HG03196 (cell line): Measurements from ENCODE around the gene HOXC5.
A peak's percentile ranks its signal among the peaks of the same experiment; 100 is the strongest.

ENCODE experiments used
- ATAC-seq: cut with Tn5 transposase; IDR thresholded peaks from one replicate; pipeline ENCODE4 v1.9.1; 2021; ENCODE audit not compliant: unreplicated experiment

The HOXC5 gene

DNA sequence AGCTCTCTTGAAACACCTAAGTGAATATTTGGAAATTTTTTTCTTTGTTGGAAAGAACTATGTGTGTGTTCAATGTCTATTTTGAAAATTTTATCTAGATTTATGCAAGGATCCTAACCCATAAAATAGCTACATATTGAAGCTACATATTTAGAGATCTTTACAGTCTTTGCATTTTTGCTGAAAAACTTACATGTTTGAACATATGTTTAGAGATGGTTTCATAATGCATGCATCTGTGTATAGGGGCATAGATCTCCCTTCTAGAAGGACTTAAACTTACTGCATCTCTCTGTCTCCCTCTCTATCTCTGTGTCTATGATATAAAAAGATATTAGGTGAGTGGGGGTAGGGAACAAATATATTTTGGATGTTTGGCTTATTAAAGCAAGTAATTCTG lies 12.6 kb downstream of the HOXC5 start:
- no peak for ATAC-seq

DNA sequence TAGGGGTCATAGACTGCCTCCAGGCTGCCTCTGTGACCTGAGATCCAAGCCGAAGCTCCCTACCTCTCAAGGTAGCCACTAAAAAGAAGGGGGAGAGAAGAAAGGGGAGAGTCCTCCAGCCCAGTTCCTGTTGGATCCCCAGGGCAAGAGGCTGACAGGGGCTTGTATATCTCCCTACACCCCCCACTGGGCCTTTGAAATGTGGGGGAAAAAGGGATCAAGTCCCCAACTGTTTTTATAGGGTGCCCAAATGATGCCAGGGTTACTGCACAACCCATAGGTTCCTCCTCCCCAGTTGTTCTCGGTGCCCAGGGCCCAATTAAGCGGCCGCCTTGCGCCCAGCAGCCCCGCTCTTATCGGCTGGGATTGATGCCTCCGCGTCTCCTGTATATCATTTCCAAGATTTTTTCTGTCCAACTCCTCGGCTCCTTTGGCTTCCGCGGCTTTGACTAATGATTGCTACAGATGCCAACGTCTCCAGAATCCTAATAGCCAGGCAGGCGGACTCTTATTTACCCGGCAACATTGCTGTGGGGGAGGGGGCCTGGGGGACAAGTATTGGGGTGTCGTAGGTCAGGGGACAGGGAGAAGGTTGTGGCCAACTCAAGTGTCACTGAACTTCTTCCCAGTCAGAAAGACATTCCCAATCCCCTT lies 13.1 kb downstream of the HOXC5 start:
- no peak for ATAC-seq

DNA sequence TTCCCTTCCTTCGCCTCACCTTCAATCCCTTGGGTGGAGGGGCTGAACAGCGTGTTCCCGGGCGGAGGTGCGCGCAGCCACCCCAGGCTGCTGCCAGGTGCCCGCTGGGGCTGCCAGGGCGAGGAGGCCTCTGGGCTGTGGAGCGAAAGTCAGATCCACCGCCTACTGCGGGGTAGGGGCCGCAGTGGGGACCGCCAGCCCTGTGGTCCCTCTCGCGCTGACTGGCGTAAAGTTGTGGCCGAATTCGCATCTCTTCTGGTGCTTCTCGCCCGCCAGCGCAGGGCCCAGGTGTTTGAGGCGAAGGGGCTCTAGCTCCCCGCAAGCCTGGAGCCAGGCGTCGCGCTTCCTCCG lies 13.9 kb downstream of the HOXC5 start:
- no peak for ATAC-seq

DNA sequence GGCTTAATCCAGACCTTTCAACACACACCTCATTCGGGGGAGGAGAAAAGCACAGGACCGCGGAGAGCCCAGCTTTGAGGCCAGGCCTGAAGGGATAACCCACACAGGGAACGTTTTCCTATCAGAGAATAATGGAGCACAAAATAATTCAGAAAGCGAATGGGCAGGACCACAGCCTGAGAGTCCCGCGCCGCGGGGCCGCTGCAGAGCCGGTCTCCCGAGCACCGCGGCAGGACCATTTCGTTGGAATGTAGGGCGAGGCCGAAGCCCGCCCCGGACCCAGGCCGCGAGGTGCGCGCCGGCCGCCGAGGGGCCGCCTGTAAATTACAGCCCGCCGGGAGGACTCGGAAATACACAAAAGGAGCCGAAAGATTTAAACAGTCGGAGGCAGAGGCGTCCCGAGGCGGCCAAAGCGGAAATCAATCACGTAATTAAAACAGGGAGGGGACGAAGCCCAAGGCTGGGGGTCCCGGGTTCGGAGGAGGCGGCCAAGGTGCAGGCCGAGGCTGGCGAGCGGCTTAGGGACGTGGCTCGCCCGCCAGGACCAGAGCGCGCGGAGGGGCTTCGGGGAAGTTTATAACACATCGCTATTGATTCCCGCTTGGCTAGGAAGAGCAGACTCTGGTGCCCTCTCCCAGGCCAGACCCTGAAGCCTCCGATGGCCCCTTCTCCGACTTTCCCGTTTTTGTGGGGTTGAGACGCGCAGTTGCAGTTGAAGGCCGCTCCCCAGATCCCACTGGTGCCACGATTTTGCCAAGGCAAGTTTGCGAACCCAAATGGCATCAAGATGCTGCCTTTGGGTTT lies 14.5 kb downstream of the HOXC5 start:
- no peak for ATAC-seq

DNA sequence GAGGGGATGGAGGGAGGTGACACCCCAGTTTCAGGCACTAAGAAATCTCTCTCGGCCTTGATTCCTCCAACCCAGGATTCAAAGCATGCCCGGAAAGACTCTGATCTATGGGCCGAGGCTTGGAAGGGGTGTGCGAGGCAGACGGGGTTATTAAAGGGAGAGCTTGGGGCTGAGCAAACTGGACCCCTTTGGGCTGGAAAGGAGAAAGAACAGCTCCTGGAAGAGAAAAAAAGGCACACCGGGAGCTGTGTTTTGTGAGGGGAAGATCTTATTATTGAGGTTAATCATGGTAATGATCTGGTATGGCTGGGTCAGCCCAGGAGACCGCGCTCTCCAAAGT lies 15.1 kb downstream of the HOXC5 start:
- no peak for ATAC-seq

DNA sequence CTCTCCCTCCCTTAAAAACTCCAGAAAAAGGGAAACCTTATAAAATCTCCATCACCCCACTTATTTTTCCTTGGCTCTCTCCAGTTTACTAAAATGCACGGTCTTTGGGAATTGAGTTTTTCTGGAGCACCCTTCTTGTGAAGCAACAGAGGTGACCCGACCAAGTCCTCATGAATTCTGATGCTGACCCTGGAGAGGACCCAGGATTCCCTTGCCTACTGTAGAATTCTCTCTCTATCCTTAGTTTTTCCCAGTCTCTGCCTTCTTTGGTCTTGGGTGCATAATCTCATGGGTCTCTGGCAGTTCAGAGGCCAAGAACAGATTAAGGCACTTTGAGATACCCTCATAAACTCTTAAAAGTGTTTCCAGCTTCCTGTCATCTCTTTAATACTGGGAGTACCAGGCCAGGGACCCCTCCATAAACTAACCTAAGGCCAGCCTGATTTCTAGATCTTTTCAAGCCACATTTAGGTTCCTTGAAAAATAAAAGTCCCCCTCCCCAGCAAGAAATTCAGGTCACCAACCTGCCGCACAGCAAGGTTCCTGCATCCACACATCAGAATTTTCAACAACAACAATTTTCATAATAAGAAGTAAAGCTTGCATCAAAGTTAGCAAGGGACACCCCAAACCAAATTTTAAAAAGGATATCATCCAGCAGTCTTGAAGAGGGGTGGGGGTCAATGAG lies 15.7 kb downstream of the HOXC5 start:
- ATAC-seq, result no peak

DNA sequence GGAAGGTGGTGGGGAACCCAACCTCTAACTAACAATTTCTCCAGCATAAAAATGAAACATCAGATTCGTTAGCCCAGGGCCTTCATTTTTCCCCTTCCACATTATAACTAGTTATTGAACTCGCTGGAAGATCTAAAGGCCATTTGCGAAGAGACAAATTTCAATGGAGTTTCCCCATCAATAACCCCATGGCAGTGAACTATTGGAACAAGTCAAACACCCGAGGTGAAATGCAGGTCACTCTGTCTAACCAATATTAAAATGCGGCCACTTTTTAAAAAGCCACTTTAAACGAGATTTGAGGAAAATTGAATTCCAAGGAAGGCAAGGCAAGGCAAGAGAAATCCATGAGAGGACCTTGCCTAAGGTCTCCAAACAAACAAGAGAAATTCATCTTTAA lies 16.3 kb downstream of the HOXC5 start:
- no peak for ATAC-seq

DNA sequence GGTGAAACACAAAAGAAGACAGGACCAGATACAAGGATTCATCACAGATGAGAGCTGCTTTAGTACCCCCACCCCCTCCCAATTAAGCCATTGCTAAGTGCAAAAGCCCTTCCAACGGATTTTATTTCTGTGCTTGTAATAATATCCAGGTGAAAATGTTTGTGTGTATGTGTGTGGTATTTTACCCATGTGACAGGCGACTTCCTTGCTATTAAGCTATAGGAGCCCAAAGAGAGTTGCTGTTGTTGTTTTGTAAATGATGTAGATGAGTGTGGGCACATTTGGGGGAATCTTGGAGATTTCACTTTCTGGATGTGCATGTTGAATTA lies 17.6 kb downstream of the HOXC5 start:
- no peak for ATAC-seq

DNA sequence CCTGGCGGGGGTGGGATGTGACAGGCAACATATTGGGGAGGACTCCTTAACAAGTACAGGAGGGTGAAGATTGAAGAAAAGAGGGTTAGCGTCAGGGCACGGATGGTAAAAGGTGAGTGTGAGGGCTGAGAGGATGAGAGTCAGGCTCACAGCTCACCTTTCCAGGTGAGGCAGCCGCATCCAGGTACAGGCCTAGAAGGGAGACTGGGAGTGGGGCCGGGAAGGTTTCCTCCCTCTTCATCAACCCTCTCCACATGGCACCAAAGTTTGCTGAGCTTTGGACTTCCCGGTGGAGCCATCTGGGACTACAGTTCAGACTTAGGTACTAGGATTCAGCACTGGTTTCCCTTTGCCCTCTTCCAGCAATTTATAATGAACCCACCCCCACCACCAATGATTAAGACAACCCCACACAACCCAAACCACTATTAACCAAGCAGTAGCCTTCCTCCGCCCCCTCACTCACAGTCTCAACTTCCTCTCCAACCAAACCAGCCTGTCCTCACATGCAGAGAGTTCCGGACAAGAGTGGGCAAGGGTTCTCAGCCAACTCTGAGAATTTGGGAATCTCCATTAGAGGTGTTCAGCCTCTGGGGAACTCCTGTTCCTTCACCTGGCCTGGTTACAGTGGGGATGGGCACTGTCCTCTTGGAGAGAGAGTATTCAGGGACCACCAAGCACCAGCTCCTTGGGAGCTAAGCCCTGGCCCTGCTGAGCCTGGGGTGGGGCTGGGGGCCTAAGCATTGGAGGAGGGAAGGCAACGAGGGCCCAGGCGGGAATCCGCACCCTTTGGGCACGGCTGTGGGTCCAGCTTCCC lies 18.4 kb downstream of the HOXC5 start:
- ATAC-seq, result no peak

DNA sequence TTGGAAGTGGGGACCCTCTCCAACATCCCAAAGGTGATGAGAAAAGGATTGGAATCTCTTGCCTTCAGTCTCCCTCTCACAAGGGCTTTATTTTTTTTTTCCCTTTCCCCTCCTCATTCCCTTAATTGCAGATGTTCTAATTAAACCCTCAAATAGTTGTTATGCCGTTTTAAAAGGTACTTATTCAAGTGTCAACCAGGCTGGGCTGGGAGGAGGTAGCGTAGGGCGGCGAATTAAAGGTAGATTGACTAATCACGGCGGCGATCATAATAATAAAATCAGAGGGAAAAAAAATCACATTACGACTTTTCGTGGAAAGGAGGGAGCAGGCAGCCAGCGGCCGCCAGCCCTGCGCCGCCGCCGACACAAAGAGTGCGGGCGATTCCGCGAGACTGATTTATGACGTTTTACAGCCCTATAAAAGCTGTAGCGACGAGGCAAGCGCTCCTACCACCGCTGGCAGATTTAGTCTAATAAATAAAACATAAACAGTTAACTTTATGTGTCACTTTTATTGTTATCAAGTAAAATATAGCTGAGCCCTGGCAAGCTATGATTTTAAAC lies 19.1 kb downstream of the HOXC5 start:
- ATAC-seq, result no peak

DNA sequence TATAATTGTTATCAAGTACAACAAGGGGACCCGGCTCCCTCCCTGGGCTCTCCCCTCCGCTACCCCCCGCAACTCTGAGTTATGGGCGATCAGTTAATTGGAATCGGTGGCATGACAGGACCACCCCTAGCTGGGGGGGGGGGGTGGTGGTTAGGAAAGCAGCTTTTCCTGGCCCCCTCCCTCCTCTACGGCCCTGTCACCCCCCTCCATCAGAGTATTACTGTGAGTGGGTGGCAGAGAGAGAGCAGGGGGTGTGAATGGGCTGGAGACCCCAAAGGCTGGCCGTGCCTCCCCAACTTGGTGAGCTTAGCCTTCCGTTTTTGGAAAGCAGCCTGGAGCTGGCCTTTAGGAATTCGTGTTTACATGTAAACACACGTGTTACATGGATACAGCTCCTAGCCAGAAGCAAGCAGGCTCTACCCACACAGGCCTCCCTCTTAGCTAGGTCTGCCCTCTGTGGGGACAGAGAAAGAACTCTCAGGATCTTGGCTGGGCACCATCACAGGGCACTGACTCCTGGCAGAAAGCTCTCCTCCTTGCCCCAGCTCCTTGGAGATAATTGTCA lies 19.7 kb downstream of the HOXC5 start:
- ATAC-seq, result no peak

DNA sequence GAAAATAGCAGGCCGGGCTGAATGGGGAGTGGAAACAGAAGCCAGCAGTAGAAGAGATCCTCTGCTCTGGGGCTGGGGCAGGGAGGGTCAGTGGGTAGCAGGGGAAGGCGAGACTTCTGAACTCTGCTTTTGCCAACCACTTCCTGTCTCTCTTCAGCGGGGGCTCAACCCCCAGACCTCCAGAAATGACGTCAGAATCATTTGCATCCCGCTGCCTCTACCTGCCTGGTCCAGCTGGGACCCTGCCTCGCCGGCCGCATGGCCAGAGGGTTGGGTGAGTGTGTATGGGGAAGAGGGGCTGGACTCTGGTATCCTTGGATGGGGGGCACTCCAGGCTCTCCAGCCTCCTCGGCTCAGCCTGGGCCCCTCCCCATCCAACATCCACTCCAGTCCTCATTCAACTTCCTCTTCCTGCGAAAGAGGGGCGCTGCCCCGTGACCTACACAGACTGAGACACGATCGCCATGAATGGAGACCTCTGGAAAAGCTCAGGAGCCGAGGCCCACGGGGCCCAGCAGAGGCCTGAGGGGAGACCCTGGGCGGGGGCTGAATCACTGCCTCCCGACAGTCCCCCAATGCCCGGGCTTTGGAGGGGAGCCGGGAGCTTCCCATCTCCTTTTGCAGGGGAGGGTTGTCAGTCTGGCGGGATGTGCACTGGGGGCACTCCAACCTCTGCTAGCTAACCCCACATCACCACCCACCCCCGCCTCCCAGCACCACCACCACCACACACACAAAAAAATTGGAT lies 20.3 kb downstream of the HOXC5 start:
- ATAC-seq, result peak; percentile 54

DNA sequence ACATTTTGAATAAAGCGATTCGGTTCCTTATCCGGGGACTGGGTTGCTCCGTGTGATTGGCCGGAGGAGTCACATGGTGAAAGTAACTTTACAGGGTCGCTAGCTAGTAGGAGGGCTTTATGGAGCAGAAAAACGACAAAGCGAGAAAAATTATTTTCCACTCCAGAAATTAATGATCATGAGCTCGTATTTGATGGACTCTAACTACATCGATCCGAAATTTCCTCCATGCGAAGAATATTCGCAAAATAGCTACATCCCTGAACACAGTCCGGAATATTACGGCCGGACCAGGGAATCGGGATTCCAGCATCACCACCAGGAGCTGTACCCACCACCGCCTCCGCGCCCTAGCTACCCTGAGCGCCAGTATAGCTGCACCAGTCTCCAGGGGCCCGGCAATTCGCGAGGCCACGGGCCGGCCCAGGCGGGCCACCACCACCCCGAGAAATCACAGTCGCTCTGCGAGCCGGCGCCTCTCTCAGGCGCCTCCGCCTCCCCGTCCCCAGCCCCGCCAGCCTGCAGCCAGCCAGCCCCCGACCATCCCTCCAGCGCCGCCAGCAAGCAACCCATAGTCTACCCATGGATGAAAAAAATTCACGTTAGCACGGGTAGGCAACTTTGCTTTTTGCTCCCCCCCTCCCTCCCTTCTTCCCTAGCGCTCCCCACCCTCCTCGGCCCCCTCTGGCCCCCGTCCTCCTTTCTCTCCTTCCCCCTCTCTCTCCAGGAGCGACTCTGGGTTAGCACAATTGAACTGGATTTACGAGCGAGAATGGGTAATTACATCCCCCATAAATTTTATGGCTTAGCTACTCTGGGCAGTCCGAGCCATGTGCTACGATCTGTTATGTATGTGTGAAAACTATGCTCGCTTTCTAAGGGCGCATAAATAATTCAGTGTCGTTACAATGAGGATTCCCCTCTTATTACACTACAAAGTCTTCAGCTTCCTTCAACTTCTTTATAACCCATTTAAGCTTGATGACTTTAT lies 21.2 kb downstream of the HOXC5 start, which contains the start of gene HOXC4:
HOXC4 (plus strand) TSS at position 85 of the 991 bp plus-strand sequence; CDS start at position 173, 88 bp downstream.
- no peak for ATAC-seq

DNA sequence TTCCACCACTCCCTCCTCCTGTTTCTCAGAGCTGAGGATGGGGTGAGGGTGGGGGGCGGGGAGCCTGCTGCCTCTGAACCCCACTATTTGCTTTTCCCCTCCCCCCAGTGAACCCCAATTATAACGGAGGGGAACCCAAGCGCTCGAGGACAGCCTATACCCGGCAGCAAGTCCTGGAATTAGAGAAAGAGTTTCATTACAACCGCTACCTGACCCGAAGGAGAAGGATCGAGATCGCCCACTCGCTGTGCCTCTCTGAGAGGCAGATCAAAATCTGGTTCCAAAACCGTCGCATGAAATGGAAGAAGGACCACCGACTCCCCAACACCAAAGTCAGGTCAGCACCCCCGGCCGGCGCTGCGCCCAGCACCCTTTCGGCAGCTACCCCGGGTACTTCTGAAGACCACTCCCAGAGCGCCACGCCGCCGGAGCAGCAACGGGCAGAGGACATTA lies 21.9 kb downstream of the HOXC5 start:
- ATAC-seq, result no peak

DNA sequence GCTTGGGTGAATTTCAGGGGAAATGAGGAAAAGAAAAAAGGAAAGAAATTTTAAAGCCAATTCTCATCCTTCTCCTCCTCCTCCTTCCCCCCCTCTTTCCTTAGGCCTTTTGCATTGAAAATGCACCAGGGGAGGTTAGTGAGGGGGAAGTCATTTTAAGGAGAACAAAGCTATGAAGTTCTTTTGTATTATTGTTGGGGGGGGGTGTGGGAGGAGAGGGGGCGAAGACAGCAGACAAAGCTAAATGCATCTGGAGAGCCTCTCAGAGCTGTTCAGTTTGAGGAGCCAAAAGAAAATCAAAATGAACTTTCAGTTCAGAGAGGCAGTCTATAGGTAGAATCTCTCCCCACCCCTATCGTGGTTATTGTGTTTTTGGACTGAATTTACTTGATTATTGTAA lies 22.7 kb downstream of the HOXC5 start:
- no peak for ATAC-seq

DNA sequence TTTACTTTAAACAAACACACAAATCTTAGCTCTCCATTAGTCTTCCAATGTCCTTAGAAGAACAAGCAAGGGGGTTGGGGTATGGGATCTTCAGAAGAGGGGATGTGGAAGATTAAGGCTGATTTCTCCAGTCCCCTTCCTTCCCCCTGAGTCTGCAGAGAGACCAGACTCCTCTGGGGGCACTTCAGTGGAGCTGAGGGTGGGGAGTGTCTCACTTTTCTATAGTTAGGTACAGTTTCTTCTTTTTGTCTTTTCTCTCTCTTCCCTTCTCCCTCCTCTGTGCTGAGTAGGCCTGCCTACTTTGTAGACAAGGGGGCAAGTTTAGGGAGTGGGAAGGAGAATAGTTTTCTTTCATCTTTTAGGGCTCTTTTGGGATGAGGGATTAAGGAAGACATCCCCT lies 23.3 kb downstream of the HOXC5 start:
- ATAC-seq, result no peak

DNA sequence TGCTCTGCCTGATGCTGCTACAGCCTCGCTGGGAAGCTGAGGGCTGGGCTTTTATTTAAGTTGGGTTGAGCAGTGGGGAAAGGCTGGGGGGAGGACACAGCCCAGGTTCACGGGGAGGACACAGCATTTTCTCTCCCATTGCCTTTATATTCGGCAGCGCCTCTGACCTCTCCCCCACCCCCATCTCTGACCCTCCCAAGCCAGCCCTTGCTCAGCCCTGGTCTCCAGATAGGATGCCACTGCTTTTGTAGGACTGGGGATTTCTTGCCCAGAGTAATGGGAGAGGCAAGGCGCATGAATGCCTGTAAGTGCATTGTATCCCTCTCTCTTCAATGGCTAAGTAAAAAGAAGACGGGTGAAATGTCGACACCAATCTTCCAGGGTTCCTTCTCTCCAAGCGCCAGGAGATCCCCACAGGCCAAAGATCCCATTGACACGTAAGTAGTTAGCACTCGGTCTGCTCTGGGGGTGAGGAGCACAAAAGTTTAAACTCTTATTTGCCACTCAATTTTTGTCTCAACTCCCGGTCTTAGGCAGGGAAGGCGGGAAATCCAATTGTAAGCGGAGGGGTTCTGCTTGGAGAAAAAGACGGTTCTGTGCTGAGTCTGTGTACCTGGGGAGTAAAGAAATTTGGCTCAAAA lies 25.4 kb downstream of the HOXC5 start:
- no peak for ATAC-seq

DNA sequence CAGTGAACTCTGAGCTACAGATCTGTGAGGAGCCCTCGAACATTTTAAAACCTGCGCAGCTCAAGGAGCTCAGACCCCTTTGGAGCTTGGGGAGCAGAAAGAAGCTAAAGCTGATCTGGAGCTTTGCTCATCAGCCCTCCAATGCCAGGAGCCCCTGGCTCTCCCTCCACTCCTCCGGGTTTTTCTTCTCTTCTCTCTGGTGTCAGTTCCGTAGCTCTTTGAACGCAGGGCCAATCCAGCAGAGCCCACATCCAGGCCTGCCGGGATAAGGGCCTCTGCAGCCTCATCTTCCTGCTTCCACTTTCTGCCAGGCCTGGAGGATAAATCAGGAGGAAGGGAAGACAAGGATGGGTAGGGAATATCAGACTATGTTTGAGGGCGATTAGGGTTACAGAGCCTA lies 26.8 kb downstream of the HOXC5 start:
- no peak for ATAC-seq
